GM08714 (cell line): ENCODE measurements around the gene FLT3LG.

Experiments used
- H3K4me3 ChIP-seq: fragments of 200-500 bp; sonication (Bioruptor generic); 2 replicates; pipeline ENCODE4 v1.5.1; 2014; ENCODE audit warnings: mild to moderate bottlenecking, low read length, inconsistent platforms
- ZNF274 ChIP-seq: IDR thresholded peaks from 2 replicates; pipeline ENCODE4 v1.6.1; 2012; ENCODE audit warnings: mild to moderate bottlenecking, low read depth, low read length

Gene FLT3LG

DNA sequence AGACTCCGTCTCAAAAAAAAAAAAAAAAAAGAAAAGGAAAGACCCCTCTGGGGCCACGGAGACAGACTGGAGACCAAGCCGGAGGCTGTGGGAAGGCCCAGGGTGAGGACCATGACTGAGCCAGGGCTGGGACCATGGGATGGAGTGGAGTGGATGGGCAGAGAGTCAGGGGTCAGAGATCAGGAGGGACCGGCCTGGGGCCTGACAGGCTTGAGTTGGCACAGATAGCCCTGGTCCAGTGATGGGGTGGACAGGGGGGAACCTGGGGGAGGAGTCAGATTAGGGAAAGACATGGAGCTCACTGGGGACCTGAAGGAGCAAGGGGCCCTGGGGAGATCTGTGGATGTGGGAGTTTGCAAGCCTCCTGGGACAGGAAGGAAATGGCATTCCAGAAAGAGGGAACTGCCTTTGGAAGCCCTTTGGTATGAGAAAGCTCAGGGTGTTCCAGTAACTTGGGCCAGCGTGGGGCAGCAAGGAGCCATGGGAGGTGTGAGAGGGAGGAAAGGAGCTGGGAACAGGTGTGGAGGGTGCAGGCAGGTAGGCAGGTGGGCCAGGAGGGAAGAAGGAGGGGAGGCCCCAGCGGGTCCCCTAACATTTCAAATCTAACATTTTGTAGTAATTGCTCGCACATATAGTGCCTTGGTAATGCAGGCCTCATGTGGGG is 7.1 kb downstream of the FLT3LG start:
- no peak for TF ChIP-seq ZNF274
- H3K4me3 ChIP-seq, result no peak overlapping the region

DNA sequence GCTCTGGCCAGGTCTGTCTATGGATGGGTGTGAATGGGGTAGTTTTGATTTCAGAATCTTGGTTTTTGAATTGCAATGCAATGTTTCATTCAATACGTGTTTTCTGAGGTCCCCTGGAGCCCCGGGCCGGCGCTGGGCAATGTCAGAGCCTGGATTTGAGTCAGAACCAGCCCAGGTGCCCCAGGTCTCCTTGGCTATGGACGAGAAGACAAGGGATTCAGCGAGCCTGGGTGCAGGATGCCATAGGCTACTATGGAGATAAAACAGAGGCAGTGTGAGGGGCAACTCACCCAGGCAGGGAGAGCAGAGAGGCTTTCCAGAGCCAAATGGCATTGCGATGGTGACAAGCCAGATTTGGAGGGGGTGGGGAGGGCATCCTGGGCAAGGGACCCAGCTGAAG is 12.2 kb downstream of the FLT3LG start:
- TF ChIP-seq ZNF274, result no peak
- no peak overlapping the region for H3K4me3 ChIP-seq

GRCh38 chr19:49486710-49487276 is 12.8 kb downstream of the FLT3LG start:
- no peak overlapping the region; the same call in 1 of the 2 replicates for H3K4me3 ChIP-seq
- no peak for TF ChIP-seq ZNF274

DNA sequence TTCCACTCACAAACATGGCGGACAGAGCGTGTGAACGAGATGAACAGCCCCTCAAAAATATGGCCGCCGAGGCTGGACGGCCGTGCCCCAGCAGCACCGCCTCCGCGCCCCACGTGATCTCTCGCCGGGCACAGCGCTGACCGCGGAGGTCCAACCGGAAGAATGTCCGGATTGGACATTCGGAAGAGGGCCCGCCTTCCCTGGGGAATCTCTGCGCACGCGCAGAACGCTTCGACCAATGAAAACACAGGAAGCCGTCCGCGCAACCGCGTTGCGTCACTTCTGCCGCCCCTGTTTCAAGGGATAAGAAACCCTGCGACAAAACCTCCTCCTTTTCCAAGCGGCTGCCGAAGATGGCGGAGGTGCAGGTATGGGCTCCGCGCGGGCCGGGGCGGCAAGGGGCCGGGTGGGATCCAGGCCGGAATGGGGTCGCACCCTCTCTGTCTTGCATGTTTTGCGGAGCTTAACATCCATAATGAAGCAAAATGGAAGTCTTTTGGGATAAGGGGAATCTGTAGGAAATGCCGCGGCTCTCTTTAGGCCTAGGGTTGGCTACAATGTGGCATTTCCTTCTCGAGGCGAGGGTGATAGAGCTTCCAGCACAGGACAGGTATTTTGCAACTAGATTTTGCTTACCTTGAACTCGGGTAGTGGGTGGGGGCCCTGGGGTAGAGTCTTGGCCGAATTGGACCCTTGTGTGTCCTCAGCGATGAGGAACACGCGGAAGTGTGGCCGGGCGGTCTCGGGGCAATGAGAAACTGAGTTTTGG is 13.4 kb downstream of the FLT3LG start, which contains the start of gene RPL13A:
Gene RPL13A, plus strand, starts transcription at position 332 of the 769 bp plus-strand sequence. Its CDS starts 22 bp downstream, at position 354.
- no peak for TF ChIP-seq ZNF274

DNA sequence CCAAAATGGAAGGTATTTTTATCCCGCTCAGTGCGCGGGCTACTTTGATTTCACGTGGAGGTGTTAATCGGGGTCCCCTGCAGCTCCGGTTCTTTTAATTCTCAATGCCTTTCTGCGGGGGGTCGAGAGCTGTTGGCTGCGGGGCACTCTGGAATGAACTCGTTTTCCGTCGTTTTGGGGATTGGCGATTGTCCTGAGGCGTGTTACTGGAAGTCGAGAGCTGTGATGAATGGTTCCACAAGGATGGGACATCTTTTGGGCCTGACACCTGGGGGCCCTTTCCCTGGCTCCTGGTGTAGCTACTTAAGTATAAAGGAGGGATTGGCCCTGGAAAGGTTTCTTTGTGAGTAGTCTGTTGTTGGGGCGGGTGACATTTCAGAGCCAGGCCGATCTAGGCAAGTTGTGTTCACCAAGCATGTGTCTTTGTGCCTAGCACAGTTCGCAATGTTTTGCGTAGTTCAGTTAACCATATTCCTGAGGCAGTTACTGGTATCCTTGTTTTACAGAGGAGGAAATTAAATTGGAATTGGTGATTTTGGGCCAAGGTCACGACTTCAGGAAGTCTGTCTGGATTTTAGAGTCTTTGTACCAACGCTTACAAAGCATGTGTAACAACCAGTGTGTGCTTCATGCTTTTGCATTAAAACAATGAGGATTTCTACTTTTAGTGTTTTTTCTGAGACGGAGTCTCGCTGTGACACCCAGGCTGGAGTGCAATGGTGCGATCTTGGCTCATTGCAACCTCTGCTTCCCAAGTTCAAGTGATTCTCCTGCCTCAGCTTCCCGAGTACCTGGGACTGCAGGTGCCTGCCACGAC is 14.2 kb downstream of the FLT3LG start:
- peak overlapping the region; percentile 96 for H3K4me3 ChIP-seq
- TF ChIP-seq ZNF274, result no peak

More for the DNA sequence above, 13.4 kb downstream of the FLT3LG start, which contains the start of gene RPL13A:
- peak within 1 kb of the TSS; percentile 96 for H3K4me3 ChIP-seq

DNA sequence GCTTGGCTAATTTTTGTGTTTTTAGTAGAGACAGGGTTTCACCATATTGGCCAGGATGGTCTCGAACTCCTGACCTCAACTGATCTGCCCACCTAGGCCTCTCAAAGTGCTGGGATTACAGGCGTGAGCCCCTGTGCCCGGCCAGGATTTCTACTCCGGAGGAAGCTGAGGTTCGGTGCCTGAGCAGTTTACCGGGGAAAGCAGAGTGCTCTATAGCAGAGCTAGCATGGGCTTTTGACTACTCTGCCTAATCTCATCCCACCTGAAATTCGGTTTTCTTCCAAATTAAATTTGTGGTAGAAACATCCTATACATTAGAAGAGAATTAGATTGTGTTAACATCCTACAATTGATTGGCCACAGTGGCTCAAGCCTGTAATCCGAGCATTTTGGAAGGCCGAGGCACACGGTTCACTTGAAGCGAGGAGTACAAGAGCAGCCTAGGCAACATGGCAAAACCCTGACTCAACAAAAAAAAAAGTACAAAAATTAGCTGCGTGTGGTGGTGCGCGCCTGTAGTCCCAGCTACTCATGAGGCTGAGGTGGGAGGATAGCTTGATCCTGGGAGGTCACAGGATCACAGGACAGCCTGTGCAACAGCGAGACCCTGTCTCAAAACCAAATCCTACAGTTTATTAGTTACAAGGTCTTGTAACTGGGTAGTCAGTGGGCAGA is 15.0 kb downstream of the FLT3LG start:
- peak overlapping the region; percentile 96 for H3K4me3 ChIP-seq
- no peak for TF ChIP-seq ZNF274

DNA sequence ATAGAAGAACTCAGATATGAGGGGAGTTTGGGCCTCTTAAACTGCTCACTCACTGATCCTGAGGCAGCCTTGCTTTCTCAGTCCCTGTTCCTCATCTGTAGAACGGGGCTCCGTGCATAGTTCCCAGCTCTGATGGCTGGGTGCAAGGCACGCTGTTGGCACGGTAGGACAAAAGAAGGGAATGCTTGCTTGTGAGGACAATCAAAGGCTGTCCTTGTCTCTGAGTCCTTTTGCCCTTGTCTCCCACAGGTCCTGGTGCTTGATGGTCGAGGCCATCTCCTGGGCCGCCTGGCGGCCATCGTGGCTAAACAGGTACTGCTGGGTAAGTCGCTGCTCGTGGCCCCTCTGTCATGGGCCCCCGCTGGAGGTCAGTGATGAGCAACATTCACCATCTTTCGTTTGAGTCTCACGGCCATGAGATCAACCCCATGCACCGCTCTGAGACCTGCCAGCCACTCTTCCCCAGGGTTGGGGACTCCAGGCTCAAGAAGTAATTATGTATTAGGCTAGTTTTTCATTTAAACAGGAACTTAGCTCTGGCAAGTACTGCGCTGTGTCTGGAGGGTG is 15.7 kb downstream of the FLT3LG start:
- H3K4me3 ChIP-seq, result peak overlapping the region; percentile 96
- no peak for TF ChIP-seq ZNF274

GRCh38 chr19:49490287-49491029 is 16.4 kb downstream of the FLT3LG start:
- H3K4me3 ChIP-seq, result no peak overlapping the region

DNA sequence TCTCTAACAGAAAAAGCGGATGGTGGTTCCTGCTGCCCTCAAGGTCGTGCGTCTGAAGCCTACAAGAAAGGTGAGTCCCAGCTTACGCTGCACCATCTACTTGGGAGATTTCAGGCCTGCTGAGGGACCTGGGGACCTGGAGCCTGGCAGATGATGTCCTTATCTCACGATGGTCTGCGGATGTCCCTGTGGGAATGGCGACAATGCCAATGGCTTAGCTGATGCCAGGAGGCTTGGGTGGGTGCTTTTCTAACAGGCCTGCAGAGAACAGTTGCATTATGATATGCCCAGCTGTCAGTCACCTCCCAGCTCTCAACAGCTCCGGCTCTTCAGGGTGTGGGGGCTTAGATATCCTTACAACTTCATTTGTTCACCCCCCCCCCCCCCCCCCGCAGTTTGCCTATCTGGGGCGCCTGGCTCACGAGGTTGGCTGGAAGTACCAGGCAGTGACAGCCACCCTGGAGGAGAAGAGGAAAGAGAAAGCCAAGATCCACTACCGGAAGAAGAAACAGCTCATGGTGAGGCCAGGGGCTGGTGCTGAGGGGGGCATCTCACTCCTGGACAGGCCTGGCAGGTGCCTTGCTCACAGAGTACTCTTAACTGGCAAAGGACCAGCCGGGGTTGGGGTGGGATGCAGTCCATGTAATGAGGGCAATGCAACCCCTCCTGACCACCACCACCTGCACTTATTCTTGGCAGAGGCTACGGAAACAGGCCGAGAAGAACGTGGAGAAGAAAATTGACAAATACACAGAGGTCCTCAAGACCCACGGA is 17.2 kb downstream of the FLT3LG start:
- H3K4me3 ChIP-seq, result no peak overlapping the region
- no peak for TF ChIP-seq ZNF274

More at GRCh38 chr19:49490287-49491029, 16.4 kb downstream of the FLT3LG start:
- no peak for TF ChIP-seq ZNF274

DNA sequence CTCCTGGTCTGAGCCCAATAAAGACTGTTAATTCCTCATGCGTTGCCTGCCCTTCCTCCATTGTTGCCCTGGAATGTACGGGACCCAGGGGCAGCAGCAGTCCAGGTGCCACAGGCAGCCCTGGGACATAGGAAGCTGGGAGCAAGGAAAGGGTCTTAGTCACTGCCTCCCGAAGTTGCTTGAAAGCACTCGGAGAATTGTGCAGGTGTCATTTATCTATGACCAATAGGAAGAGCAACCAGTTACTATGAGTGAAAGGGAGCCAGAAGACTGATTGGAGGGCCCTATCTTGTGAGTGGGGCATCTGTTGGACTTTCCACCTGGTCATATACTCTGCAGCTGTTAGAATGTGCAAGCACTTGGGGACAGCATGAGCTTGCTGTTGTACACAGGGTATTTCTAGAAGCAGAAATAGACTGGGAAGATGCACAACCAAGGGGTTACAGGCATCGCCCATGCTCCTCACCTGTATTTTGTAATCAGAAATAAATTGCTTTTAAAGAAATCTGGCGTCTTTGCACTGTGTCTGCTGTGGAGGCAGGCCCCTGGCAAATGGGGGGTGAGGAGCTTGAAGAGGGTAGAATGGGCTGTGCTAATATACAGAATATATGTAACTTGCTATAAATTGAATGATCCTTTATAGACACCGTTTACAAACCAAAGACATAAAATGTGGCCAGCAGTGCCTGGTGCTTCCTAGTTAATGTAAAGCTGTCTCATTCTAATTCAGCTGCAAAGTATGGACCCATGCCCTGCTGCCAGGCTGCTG is 18.0 kb downstream of the FLT3LG start:
- no peak for TF ChIP-seq ZNF274
- H3K4me3 ChIP-seq, result no peak overlapping the region
